ENCODE measurements around the gene UPF3A. TPM values are rescaled to one million over a fixed set of nuclear protein-coding genes. Genes with fewer than 3 reads are reported as not detected.

Gene UPF3A
- total and polyA plus RNA-seq, 10 of the 15 experiments (the other 5 are each of a cell fraction or from before 2014, with no cell fraction given), result 18.6 to 61.5 (median 43.3) TPM

DNA sequence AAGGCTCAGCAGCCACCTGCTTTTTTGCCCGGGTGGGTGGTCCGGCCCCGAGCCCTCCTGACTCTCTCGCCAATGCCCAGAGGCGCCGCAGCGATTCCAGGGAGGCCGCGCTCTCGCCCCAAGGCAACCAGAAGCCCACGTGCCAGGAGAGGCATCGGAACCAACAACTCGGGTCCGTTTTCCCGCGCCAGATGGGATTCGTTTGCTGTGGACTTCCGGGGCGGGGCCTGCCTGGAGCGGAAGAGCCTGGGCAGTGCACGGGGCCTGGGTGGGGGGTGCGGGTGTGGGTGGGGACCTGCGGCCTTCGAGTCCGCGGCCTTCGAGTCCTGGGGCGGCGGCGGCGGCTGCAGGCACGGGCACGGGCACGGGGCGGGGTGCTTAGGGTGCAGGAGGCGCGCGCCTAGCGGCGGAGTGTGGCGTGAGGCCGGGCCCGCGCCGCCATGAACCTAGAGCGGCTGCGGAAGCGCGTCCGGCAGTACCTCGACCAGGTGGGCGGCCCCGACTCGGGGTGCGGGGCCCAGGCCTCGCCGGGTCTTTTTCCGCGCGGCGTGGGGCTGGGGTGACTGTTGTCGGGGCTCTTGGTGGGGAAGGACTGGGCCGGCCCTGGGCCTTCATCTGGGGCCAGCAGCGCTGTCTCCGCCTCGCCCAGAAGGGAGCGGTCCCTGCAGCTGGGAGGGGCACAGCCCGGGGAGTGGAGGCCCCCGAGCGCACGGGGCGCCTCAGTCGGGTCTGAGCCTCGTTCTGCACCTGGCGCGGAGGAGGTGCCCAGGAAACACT, 46.6 kb upstream of the UPF3A start, which contains the start of gene CDC16 (continued):
- TF ChIP-seq, protein P1, sequence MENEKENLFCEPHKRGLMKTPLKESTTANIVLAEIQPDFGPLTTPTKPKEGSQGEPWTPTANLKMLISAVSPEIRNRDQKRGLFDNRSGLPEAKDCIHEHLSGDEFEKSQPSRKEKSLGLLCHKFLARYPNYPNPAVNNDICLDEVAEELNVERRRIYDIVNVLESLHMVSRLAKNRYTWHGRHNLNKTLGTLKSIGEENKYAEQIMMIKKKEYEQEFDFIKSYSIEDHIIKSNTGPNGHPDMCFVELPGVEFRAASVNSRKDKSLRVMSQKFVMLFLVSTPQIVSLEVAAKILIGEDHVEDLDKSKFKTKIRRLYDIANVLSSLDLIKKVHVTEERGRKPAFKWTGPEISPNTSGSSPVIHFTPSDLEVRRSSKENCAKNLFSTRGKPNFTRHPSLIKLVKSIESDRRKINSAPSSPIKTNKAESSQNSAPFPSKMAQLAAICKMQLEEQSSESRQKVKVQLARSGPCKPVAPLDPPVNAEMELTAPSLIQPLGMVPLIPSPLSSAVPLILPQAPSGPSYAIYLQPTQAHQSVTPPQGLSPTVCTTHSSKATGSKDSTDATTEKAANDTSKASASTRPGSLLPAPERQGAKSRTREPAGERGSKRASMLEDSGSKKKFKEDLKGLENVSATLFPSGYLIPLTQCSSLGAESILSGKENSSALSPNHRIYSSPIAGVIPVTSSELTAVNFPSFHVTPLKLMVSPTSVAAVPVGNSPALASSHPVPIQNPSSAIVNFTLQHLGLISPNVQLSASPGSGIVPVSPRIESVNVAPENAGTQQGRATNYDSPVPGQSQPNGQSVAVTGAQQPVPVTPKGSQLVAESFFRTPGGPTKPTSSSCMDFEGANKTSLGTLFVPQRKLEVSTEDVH (IDR thresholded peaks at IDR 0.05; ENCODE audit: low read depth, partially characterized antibody), result peak; percentile 87
- TF ChIP-seq RBBP5 (conservative IDR thresholded peaks at IDR 0.05) (no peak), NR2C1 (IDR thresholded peaks at IDR 0.05) (0 out of 2 replicates have a peak, but pooled peaks have one; percentile 29), ZSCAN29 (IDR thresholded peaks at IDR 0.05) (no peak), NFYB (IDR thresholded peaks at IDR 0.05; ENCODE audit: insufficient read depth, low read depth, low read length) (peak; percentile 48; the same call in 1 of the 2 replicates), KLF5 (IDR thresholded peaks at IDR 0.05; ENCODE audit: partially characterized antibody) (no peak), NR2F1 (conservative IDR thresholded peaks at IDR 0.05) (peak; percentile 66), YBX1 (IDR thresholded peaks at IDR 0.05) (no peak), HDGF (IDR thresholded peaks at IDR 0.05) (no peak), CBX3 (IDR thresholded peaks at IDR 0.05; ENCODE audit: borderline replicate concordance, low read depth) (no peak), NFYA (IDR thresholded peaks at IDR 0.05; ENCODE audit: borderline replicate concordance, low read depth, low read length) (no peak), NBN (IDR thresholded peaks at IDR 0.05) (no peak), GABPA (IDR thresholded peaks at IDR 0.05; ENCODE audit: low read depth) (peak; percentile 95), CREM (IDR thresholded peaks at IDR 0.05; ENCODE audit: low read depth) (no peak), DPF2 (IDR thresholded peaks at IDR 0.05) (peak; percentile 78), POU2F2 (IDR thresholded peaks at IDR 0.05; ENCODE audit: borderline replicate concordance, low read depth, low read length) (peak; percentile 52; the same call in 1 of the 3 replicates), NFXL1 (IDR thresholded peaks at IDR 0.05; ENCODE audit: borderline replicate concordance) (no peak), FOXK2 (IDR thresholded peaks at IDR 0.05) (no peak), POLR2AphosphoS5 (IDR thresholded peaks at IDR 0.05; ENCODE audit: low read length) (peak; percentile 40), RCOR1 (conservative IDR thresholded peaks at IDR 0.05; ENCODE audit: low read depth, low read length) (no peak), SUZ12 (IDR thresholded peaks at IDR 0.05; ENCODE audit: unreplicated experiment) (no peak), TARDBP (IDR thresholded peaks at IDR 0.05; ENCODE audit: borderline replicate concordance) (no peak), MEF2A (IDR thresholded peaks at IDR 0.05; ENCODE audit: insufficient read depth, low read depth, low read length) (no peak), RUNX3 (IDR thresholded peaks at IDR 0.05; ENCODE audit: low read length) (peak; percentile 30), TCF3 (IDR thresholded peaks at IDR 0.05; ENCODE audit: borderline replicate concordance, insufficient read depth, low read depth, low read length) (peak; percentile 77)
- TF ChIP-seq, protein P2, sequence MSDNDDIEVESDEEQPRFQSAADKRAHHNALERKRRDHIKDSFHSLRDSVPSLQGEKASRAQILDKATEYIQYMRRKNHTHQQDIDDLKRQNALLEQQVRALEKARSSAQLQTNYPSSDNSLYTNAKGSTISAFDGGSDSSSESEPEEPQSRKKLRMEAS (IDR thresholded peaks at IDR 0.05; ENCODE audit: low read depth, low read length), result peak; percentile 98
- TF ChIP-seq, protein P3, sequence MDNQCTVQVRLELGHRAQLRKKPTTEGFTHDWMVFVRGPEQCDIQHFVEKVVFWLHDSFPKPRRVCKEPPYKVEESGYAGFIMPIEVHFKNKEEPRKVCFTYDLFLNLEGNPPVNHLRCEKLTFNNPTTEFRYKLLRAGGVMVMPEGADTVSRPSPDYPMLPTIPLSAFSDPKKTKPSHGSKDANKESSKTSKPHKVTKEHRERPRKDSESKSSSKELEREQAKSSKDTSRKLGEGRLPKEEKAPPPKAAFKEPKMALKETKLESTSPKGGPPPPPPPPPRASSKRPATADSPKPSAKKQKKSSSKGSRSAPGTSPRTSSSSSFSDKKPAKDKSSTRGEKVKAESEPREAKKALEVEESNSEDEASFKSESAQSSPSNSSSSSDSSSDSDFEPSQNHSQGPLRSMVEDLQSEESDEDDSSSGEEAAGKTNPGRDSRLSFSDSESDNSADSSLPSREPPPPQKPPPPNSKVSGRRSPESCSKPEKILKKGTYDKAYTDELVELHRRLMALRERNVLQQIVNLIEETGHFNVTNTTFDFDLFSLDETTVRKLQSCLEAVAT (IDR thresholded peaks at IDR 0.05), result no peak

Data from GM12878 (cell line).